Neuronal stem cell (in vitro differentiated cells): Measurements from ENCODE around the gene ANKH.
A peak's percentile ranks its signal among the peaks of the same experiment; 100 is the strongest.

ENCODE experiments used
- DNase-seq: peaks from one replicate; pipeline ENCODE4 v3.0.0-alpha.2; 2013; ENCODE audit warnings: low spot score
- H2AFZ ChIP-seq: one replicate; pipeline ENCODE4 v1.6.1; 2013; ENCODE audit warnings: mild to moderate bottlenecking, low read length, inconsistent platforms
- H2AK5ac ChIP-seq: 2 replicates; pipeline ENCODE4 v1.6.1; 2013; ENCODE audit warnings: low read depth, mild to moderate bottlenecking, inconsistent platforms, low read length, moderate library complexity, mixed read lengths
- H2BK120ac ChIP-seq: 2 replicates; pipeline ENCODE4 v1.6.1; 2013; ENCODE audit warnings: low read depth, mild to moderate bottlenecking, inconsistent platforms, low read length, moderate library complexity, mixed read lengths
- H2BK12ac ChIP-seq: one replicate; pipeline ENCODE4 v1.6.1; 2013; ENCODE audit warnings: low read length, inconsistent platforms
- H2BK15ac ChIP-seq: 2 replicates; pipeline ENCODE4 v1.6.1; 2013; ENCODE audit warnings: mild to moderate bottlenecking, low read length, inconsistent platforms, mixed read lengths
- H2BK5ac ChIP-seq: one replicate; pipeline ENCODE4 v1.6.1; 2013; ENCODE audit warnings: inconsistent platforms, mild to moderate bottlenecking, low read length, moderate library complexity
- H3K14ac ChIP-seq: one replicate; pipeline ENCODE4 v1.6.1; 2013; ENCODE audit warnings: low read length, inconsistent platforms
- H3K18ac ChIP-seq: 2 replicates; pipeline ENCODE4 v1.6.1; 2013; ENCODE audit warnings: low read length, inconsistent platforms
- H3K23ac ChIP-seq: 2 replicates; pipeline ENCODE4 v1.6.1; 2013; ENCODE audit warnings: low read depth, mild to moderate bottlenecking, mixed read lengths, low read length, inconsistent platforms; ENCODE audit not compliant: poor library complexity
- H3K27ac ChIP-seq: replicated peaks from 3 replicates; pipeline ENCODE4 v1.5.1; 2013; ENCODE audit warnings: low read length, inconsistent platforms
- H3K27me3 ChIP-seq, 3 experiments: 2 replicates each; pipeline ENCODE4 v1.6.1; 2013; ENCODE audit warnings: low read length in 3 of 3, mild to moderate bottlenecking in 2 of 3, inconsistent platforms in 1 of 3, low read depth in 1 of 3, mixed read lengths in 1 of 3, moderate library complexity in 1 of 3; ENCODE audit not compliant: control insufficient read depth in 3 of 3, insufficient read depth in 3 of 3
- H3K36me3 ChIP-seq, 2 donors: replicated peaks in 1 of 2; 2 replicates each; pipeline ENCODE4 v1.6.1; 2013; ENCODE audit warnings: low read length in 2 of 2; ENCODE audit not compliant: control insufficient read depth in 2 of 2, insufficient read depth in 2 of 2
- H3K4ac ChIP-seq: 2 replicates; pipeline ENCODE4 v1.6.1; 2013; ENCODE audit warnings: inconsistent platforms, mild to moderate bottlenecking, low read length, moderate library complexity
- H3K4me1 ChIP-seq, 2 donors: 1 replicate in 1 of 2; 2 replicates in 1 of 2; pipeline ENCODE4 v1.6.1; 2013; ENCODE audit warnings: low read length in 2 of 2, low read depth in 1 of 2; ENCODE audit not compliant: control insufficient read depth in 2 of 2, insufficient read depth in 1 of 2
- H3K4me2 ChIP-seq: one replicate; pipeline ENCODE4 v1.6.1; 2013; ENCODE audit warnings: mild to moderate bottlenecking, low read length, inconsistent platforms; ENCODE audit not compliant: insufficient read depth, poor library complexity, severe bottlenecking
- H3K4me3 ChIP-seq, 2 donors: 2 replicates each; pipeline ENCODE4 v1.5.1; 2013; ENCODE audit warnings: low read length in 2 of 2, mild to moderate bottlenecking in 2 of 2, inconsistent platforms in 1 of 2, moderate library complexity in 1 of 2
- H3K79me1 ChIP-seq: one replicate; pipeline ENCODE4 v1.6.1; 2013; ENCODE audit warnings: low read depth, mild to moderate bottlenecking, inconsistent platforms, low read length, moderate library complexity
- H3K9ac ChIP-seq: one replicate; pipeline ENCODE4 v1.6.1; 2013; ENCODE audit warnings: mild to moderate bottlenecking, low read depth, low read length, inconsistent platforms; ENCODE audit not compliant: poor library complexity
- H3K9me3 ChIP-seq, 2 donors: replicated peaks in 1 of 2; 2 replicates each; pipeline versions ENCODE3 to v1.6.1; 2013; ENCODE audit warnings: low read length in 2 of 2, mild to moderate bottlenecking in 2 of 2, inconsistent platforms in 1 of 2, low read depth in 1 of 2, mixed read lengths in 1 of 2, moderate library complexity in 1 of 2; ENCODE audit not compliant: control insufficient read depth in 2 of 2, insufficient read depth in 1 of 2
- H4K8ac ChIP-seq: one replicate; pipeline ENCODE4 v1.6.1; 2013; ENCODE audit warnings: low read depth, mild to moderate bottlenecking, inconsistent platforms, low read length, moderate library complexity
- H4K91ac ChIP-seq: one replicate; pipeline ENCODE4 v1.6.1; 2013; ENCODE audit warnings: low read length, low read depth, mild to moderate bottlenecking, inconsistent platforms; ENCODE audit not compliant: poor library complexity
- WGBS, 2 donors: extraction: QIAGEN DNeasy Blood & Tissue Kit; methylation state at CpG; one replicate each; pipeline ENCODE4 v1.1.7; 2013; ENCODE audit warnings: missing lambda C conversion rate in 2 of 2, mixed read lengths in 1 of 2; ENCODE audit not compliant: insufficient read length in 2 of 2, insufficient replicate concordance in 1 of 2; ENCODE audit errors: extremely low coverage in 2 of 2; 5-methylcytosine and 5-hydroxymethylcytosine counted together

Gene ANKH

GRCh38 chr5:14727928-14728458 lies 143.6 kb downstream of the ANKH start:
- Histone ChIP-seq H3K4me3 (no peak overlapping the region), H3K14ac (no peak overlapping the region), H2BK120ac (no peak overlapping the region), H3K27me3 (no peaks in the 10 kb centered on the region), H3K27ac (peak overlapping the region; percentile 77), H3K9ac (no peak overlapping the region), H3K4ac (no peak overlapping the region), H2BK12ac (no peak overlapping the region), H3K4me2 (peak overlapping the region; percentile 29), H3K4me1 (peaks cover 18 to 24% of the 10 kb centered on the region in 2 donors), H2BK5ac (no peak overlapping the region), H3K9me3 (peaks cover 0 to 3% of the 10 kb centered on the region in 2 donors), H3K18ac (no peak overlapping the region), H2AFZ (peak overlapping the region; percentile 46), H4K8ac (no peak overlapping the region), H3K23ac (no peak overlapping the region), H2BK15ac (no peak overlapping the region), H3K79me1 (no peaks in the 10 kb centered on the region), H3K36me3 (no peaks in the 10 kb centered on the region), H2AK5ac (no peak overlapping the region), H4K91ac (no peak overlapping the region)
- DNase-seq: no peak
- WGBS, 2 donors: no CpG with 5 or more reads among the region's 7 CpGs

GRCh38 chr5:14727428-14727865 lies 144.1 kb downstream of the ANKH start:
- Histone ChIP-seq H3K79me1 (no peaks in the 10 kb centered on the region), H2BK5ac (no peak overlapping the region), H3K18ac (no peak overlapping the region), H4K8ac (no peak overlapping the region), H3K23ac (no peak overlapping the region), H2BK15ac (no peak overlapping the region), H2AFZ (no peak overlapping the region), H3K14ac (no peak overlapping the region), H2BK12ac (no peak overlapping the region), H2AK5ac (no peak overlapping the region), H3K27ac (peak overlapping the region; percentile 77), H3K36me3 (no peaks in the 10 kb centered on the region), H3K27me3 (no peaks in the 10 kb centered on the region), H3K4me2 (no peak overlapping the region), H3K4ac (no peak overlapping the region), H3K4me1 (peaks cover 18 to 24% of the 10 kb centered on the region in 2 donors), H3K9ac (no peak overlapping the region), H3K4me3 (no peak overlapping the region), H4K91ac (no peak overlapping the region), H3K9me3 (peaks cover 0 to 3% of the 10 kb centered on the region in 2 donors), H2BK120ac (no peak overlapping the region)
- no CpG with 5 or more reads among the region's 7 CpGs for WGBS, 2 donors
- peak; percentile 79 for DNase-seq

- Histone ChIP-seq H4K91ac (no peak overlapping the region), H2BK5ac (no peak overlapping the region), H3K4me3 (peak overlapping the region in 1 of 2 donors; percentile 50), H3K23ac (no peak overlapping the region), H4K8ac (no peak overlapping the region), H2BK12ac (no peak overlapping the region), H3K79me1 (no peaks in the 10 kb centered on the region), H2BK15ac (no peak overlapping the region), H2AK5ac (peak overlapping the region; percentile 54), H3K27me3 (no peaks in the 10 kb centered on the region), H3K4ac (no peak overlapping the region), H3K9ac (no peak overlapping the region), H3K14ac (no peak overlapping the region), H3K18ac (peak overlapping the region; percentile 4), H3K4me1 (peaks cover 18 to 24% of the 10 kb centered on the region in 2 donors), H3K36me3 (no peaks in the 10 kb centered on the region), H2AFZ (no peak overlapping the region), H3K4me2 (no peak overlapping the region), H2BK120ac (no peak overlapping the region), H3K9me3 (peaks cover 0 to 3% of the 10 kb centered on the region in 2 donors), H3K27ac (no peak overlapping the region)
- no peak for DNase-seq
- no CpG with 5 or more reads among the region's 14 CpGs for WGBS, 2 donors
Measured at GRCh38 chr5:14726066-14726838, 145.3 kb downstream of the ANKH start.

- no peaks in the 10 kb centered on the region for H3K79me1 ChIP-seq
- WGBS, 2 donors: no CpG with 5 or more reads among the region's 10 CpGs
Measured at GRCh38 chr5:14724633-14725032, 146.9 kb downstream of the ANKH start.

More at GRCh38 chr5:14724633-14725032, 146.9 kb downstream of the ANKH start:
- H2BK15ac ChIP-seq: no peak overlapping the region
- H2BK5ac ChIP-seq: no peak overlapping the region
- no peak overlapping the region for H3K23ac ChIP-seq
- no peak overlapping the region for H3K4me2 ChIP-seq
- no peaks in the 10 kb centered on the region for H3K27me3 ChIP-seq
- H2AFZ ChIP-seq: no peak overlapping the region
- H4K8ac ChIP-seq: no peak overlapping the region
- no peak for DNase-seq
- peaks cover 3% of the 10 kb centered on the region in 2 donors for H3K9me3 ChIP-seq
- no peaks in the 10 kb centered on the region for H3K36me3 ChIP-seq
- H3K18ac ChIP-seq: no peak overlapping the region
- H3K9ac ChIP-seq: no peak overlapping the region
- H3K14ac ChIP-seq: no peak overlapping the region
- no peak overlapping the region for H3K4ac ChIP-seq
- H4K91ac ChIP-seq: no peak overlapping the region
- H2BK120ac ChIP-seq: no peak overlapping the region
- H3K4me3 ChIP-seq: no peak overlapping the region
- no peak overlapping the region for H2AK5ac ChIP-seq
- no peak overlapping the region for H3K27ac ChIP-seq
- no peak overlapping the region for H2BK12ac ChIP-seq
- peaks cover 18 to 19% of the 10 kb centered on the region in 2 donors for H3K4me1 ChIP-seq
